Activated T-cell treated with anti-CD3 and anti-CD28 coated beads, Interleukin-2, amount 50 U/mL, for 24 hours (primary cell): ENCODE data around the gene LINC00237.

Experiments
- DNase-seq: peaks from one replicate; pipeline ENCODE4 v3.0.0-alpha.2; 2020
- H3K27ac Mint-ChIP-seq: 2 replicates; pipeline ENCODE4 v1.8.0; 2020; ENCODE audit warnings: mild to moderate bottlenecking, mixed read lengths
- H3K27me3 Mint-ChIP-seq: 2 replicates; pipeline ENCODE4 v1.8.0; 2020; ENCODE audit warnings: mixed read lengths
- H3K36me3 Mint-ChIP-seq: 2 replicates; pipeline ENCODE4 v1.8.0; 2020; ENCODE audit warnings: low read depth, mixed read lengths
- H3K4me1 Mint-ChIP-seq: 2 replicates; pipeline ENCODE4 v1.8.0; 2020; ENCODE audit warnings: low read depth, mixed read lengths
- H3K4me3 Mint-ChIP-seq: 2 replicates; pipeline ENCODE4 v1.8.0; 2020; ENCODE audit warnings: mild to moderate bottlenecking, moderate library complexity, mixed read lengths
- H3K9me3 Mint-ChIP-seq: 2 replicates; pipeline ENCODE4 v1.8.0; 2020; ENCODE audit warnings: mixed read lengths

The LINC00237 gene

GRCh38 chr20:21092806-21093205, 13.4 kb downstream of the LINC00237 start:
- DNase-seq = no peak
- Mint-ChIP-seq H3K27me3 (peaks cover 96% of the 10 kb centered on the region), H3K4me1 (no peaks in the 10 kb centered on the region), H3K36me3 (no peaks in the 10 kb centered on the region), H3K27ac (no peak overlapping the region), H3K9me3 (no peaks in the 10 kb centered on the region), H3K4me3 (no peak overlapping the region)

GRCh38 chr20:21090721-21091120, 15.4 kb downstream of the LINC00237 start:
- no peaks in the 10 kb centered on the region for H3K36me3 Mint-ChIP-seq
- H3K27me3 Mint-ChIP-seq = peaks cover 84% of the 10 kb centered on the region
- H3K9me3 Mint-ChIP-seq = no peaks in the 10 kb centered on the region
- H3K27ac Mint-ChIP-seq = no peak overlapping the region
- no peak overlapping the region for H3K4me3 Mint-ChIP-seq
- no peak for DNase-seq
- no peaks in the 10 kb centered on the region for H3K4me1 Mint-ChIP-seq

- H3K4me3 Mint-ChIP-seq = no peak overlapping the region
- no peaks in the 10 kb centered on the region for H3K36me3 Mint-ChIP-seq
- no peaks in the 10 kb centered on the region for H3K9me3 Mint-ChIP-seq
- no peak overlapping the region for H3K27ac Mint-ChIP-seq
- no peak for DNase-seq
- no peaks in the 10 kb centered on the region for H3K4me1 Mint-ChIP-seq
- H3K27me3 Mint-ChIP-seq = peaks cover 82% of the 10 kb centered on the region
Measured at GRCh38 chr20:21090111-21090618, 16.0 kb downstream of the LINC00237 start.

- no peaks in the 10 kb centered on the region for H3K36me3 Mint-ChIP-seq
- no peak for DNase-seq
- no peaks in the 10 kb centered on the region for H3K9me3 Mint-ChIP-seq
Measured at GRCh38 chr20:21089391-21089790, 16.8 kb downstream of the LINC00237 start.

GRCh38 chr20:21087862-21088540, 18.2 kb downstream of the LINC00237 start:
- H3K36me3 Mint-ChIP-seq = no peaks in the 10 kb centered on the region
- peaks cover 76% of the 10 kb centered on the region for H3K27me3 Mint-ChIP-seq
- no peak overlapping the region for H3K27ac Mint-ChIP-seq
- H3K4me3 Mint-ChIP-seq = no peak overlapping the region
- no peaks in the 10 kb centered on the region for H3K4me1 Mint-ChIP-seq
- H3K9me3 Mint-ChIP-seq = no peaks in the 10 kb centered on the region
- DNase-seq = no peak

More at GRCh38 chr20:21089391-21089790, 16.8 kb downstream of the LINC00237 start:
- H3K4me3 Mint-ChIP-seq = no peak overlapping the region
- H3K4me1 Mint-ChIP-seq = no peaks in the 10 kb centered on the region
- no peak overlapping the region for H3K27ac Mint-ChIP-seq
- peaks cover 82% of the 10 kb centered on the region for H3K27me3 Mint-ChIP-seq

GRCh38 chr20:21083825-21084325, 22.3 kb downstream of the LINC00237 start:
- H3K36me3 Mint-ChIP-seq = no peaks in the 10 kb centered on the region
- peaks cover 62% of the 10 kb centered on the region for H3K27me3 Mint-ChIP-seq
- H3K4me3 Mint-ChIP-seq = no peak overlapping the region
- H3K27ac Mint-ChIP-seq = no peak overlapping the region
- no peak for DNase-seq
- no peaks in the 10 kb centered on the region for H3K9me3 Mint-ChIP-seq
- no peaks in the 10 kb centered on the region for H3K4me1 Mint-ChIP-seq

GRCh38 chr20:21082584-21082983, 23.6 kb downstream of the LINC00237 start:
- Mint-ChIP-seq H3K27me3 (peaks cover 61% of the 10 kb centered on the region), H3K4me3 (no peak overlapping the region), H3K36me3 (no peaks in the 10 kb centered on the region), H3K27ac (no peak overlapping the region), H3K4me1 (no peaks in the 10 kb centered on the region), H3K9me3 (no peaks in the 10 kb centered on the region)
- no peak for DNase-seq

- Mint-ChIP-seq H3K27ac (no peak overlapping the region), H3K4me3 (no peak overlapping the region), H3K36me3 (no peaks in the 10 kb centered on the region), H3K27me3 (peaks cover 52% of the 10 kb centered on the region), H3K4me1 (peaks cover 2% of the 10 kb centered on the region), H3K9me3 (no peaks in the 10 kb centered on the region)
- DNase-seq = no peak
Measured at GRCh38 chr20:21077809-21078345, 28.3 kb downstream of the LINC00237 start.

GRCh38 chr20:21076073-21076472, 30.1 kb downstream of the LINC00237 start:
- H3K4me3 Mint-ChIP-seq = no peak overlapping the region
- no peak overlapping the region for H3K27ac Mint-ChIP-seq
- H3K27me3 Mint-ChIP-seq = peaks cover 43% of the 10 kb centered on the region
- no peaks in the 10 kb centered on the region for H3K36me3 Mint-ChIP-seq
- peaks cover 2% of the 10 kb centered on the region for H3K4me1 Mint-ChIP-seq
- H3K9me3 Mint-ChIP-seq = no peaks in the 10 kb centered on the region
- no peak for DNase-seq

GRCh38 chr20:21075471-21075870, 30.7 kb downstream of the LINC00237 start:
- no peak for DNase-seq
- no peaks in the 10 kb centered on the region for H3K36me3 Mint-ChIP-seq
- no peaks in the 10 kb centered on the region for H3K9me3 Mint-ChIP-seq
- H3K4me1 Mint-ChIP-seq = peaks cover 2% of the 10 kb centered on the region
- H3K4me3 Mint-ChIP-seq = no peak overlapping the region
- no peak overlapping the region for H3K27ac Mint-ChIP-seq
- peaks cover 43% of the 10 kb centered on the region for H3K27me3 Mint-ChIP-seq

- Mint-ChIP-seq H3K36me3 (no peaks in the 10 kb centered on the region), H3K4me3 (no peak overlapping the region), H3K27me3 (peaks cover 40% of the 10 kb centered on the region), H3K27ac (no peak overlapping the region), H3K9me3 (no peaks in the 10 kb centered on the region), H3K4me1 (peaks cover 2% of the 10 kb centered on the region)
- DNase-seq = no peak
Measured at GRCh38 chr20:21074605-21075336, 31.4 kb downstream of the LINC00237 start.

GRCh38 chr20:21067255-21067654, 38.9 kb downstream of the LINC00237 start:
- no peaks in the 10 kb centered on the region for H3K4me1 Mint-ChIP-seq
- peaks cover 17% of the 10 kb centered on the region for H3K27me3 Mint-ChIP-seq
- H3K27ac Mint-ChIP-seq = no peak overlapping the region
- no peaks in the 10 kb centered on the region for H3K36me3 Mint-ChIP-seq
- H3K9me3 Mint-ChIP-seq = peaks cover 6% of the 10 kb centered on the region
- H3K4me3 Mint-ChIP-seq = no peak overlapping the region
- no peak for DNase-seq

GRCh38 chr20:21064924-21065323, 41.2 kb downstream of the LINC00237 start:
- no peak overlapping the region for H3K4me3 Mint-ChIP-seq
- H3K9me3 Mint-ChIP-seq = peaks cover 6% of the 10 kb centered on the region
- peaks cover 28% of the 10 kb centered on the region for H3K27me3 Mint-ChIP-seq
- no peaks in the 10 kb centered on the region for H3K4me1 Mint-ChIP-seq
- H3K36me3 Mint-ChIP-seq = no peaks in the 10 kb centered on the region
- no peak for DNase-seq
- no peak overlapping the region for H3K27ac Mint-ChIP-seq

GRCh38 chr20:21063276-21063675, 42.9 kb downstream of the LINC00237 start:
- Mint-ChIP-seq H3K27ac (no peak overlapping the region), H3K4me3 (no peak overlapping the region), H3K27me3 (peaks cover 34% of the 10 kb centered on the region), H3K4me1 (no peaks in the 10 kb centered on the region), H3K36me3 (no peaks in the 10 kb centered on the region), H3K9me3 (peaks cover 6% of the 10 kb centered on the region)
- no peak for DNase-seq
